GM18907 (cell line): ENCODE data around the gene SUGCT.

ENCODE experiments used
- ATAC-seq: cut with Tn5 transposase; IDR thresholded peaks from one replicate; pipeline ENCODE4 v1.9.1; 2021; ENCODE audit warnings: mild to moderate bottlenecking, moderate library complexity; ENCODE audit not compliant: unreplicated experiment

Gene SUGCT

DNA sequence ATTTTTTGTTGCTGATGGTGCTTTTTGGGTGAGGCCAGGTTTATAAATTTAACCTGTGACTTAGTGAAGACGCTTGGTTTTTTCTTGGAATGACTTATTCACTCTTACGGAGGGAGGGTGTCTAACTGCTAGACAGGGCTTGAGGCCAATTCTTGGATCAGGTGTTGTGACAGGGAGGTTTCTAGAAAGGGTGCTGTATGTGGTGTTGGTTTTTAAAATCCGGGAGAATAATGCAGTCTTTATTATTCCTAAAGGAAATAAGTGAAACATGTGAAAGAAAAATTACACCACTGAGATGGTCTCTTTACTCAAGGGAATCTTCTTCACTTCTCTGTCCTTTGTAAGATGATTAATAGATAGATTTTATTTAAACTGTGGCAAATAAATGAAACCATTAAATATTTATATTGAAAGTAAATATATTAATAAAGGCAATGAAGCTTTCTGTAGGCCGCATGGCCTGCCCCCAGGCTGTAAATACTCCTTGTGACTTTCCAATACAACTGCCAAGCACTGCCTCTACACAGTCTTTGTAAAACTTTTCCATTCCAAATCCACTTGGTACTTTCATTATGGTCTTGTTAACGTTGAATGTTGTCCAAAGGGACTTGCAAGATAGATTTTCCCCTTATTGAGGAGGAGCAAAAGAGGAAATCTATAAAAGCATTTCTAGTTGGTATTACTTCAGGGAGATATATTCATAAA lies 323.1 kb downstream of the SUGCT start:
- ATAC-seq, result no peak

GRCh38 chr7:40463446-40463845 lies 328.6 kb downstream of the SUGCT start:
- no peak for ATAC-seq

DNA sequence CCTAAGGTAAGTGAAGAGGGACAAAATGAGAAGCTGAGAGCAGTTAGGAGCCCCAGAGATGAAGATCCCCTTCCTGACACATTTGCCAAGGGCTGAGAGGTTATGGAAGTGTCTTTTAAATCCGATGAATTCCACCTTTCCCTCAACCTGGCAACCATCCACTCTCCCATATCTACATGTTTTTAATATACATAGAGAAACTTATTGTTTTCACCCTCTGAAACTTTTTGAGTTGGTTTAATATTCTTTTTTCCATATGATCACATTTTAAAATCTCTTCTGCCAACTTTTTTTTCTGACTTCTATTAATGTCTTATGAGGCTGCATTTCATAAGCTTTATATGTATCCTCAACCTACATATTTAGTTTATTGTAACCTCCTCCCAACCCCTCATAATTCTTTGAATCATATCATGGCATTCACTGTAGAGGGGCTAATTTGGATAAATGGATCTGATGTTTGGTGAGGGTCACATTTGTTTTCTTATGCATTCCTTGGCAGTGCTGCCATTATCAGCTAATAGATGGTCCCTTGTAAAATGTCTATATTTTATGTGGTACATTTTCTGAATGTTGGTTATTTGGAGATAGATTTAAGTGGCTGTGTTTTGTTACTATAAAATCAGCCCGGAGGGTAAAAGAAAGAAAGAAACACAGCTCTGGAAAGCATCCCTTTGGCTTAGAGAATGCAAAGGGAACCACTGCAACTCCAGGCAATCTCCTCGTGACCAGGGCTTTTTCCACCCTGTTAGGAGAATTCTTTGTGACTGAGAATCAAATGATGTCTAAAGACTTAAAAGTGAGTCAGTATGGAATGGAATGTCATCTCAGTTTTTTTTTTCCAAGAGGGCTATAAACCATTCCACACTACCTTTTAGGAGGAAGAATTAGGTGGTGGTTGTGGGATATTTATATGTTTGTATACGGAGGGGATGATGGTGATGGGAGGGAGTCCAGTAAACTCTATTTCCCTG lies 334.4 kb downstream of the SUGCT start:
- no peak for ATAC-seq

GRCh38 chr7:40470091-40470592 lies 335.3 kb downstream of the SUGCT start:
- ATAC-seq, result no peak

GRCh38 chr7:40470817-40471216 lies 336.0 kb downstream of the SUGCT start:
- ATAC-seq, result no peak

DNA sequence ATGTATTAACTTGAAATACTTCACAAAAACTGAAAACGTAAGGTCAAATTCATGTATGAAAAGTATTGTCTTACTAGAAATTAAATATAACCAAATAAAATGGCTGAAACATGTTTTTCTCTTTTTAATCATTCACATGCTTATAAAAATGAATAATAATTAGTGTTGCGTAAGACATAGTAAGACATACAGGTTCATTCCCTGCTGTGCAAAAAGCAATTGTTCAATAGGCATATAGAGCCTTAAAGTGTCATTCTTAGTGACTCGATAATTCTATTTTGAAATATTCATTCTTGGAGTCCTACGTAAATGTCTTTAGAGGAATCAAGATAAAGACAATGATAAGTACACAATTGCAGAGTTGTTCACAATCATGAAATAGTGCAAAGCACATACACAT lies 337.1 kb downstream of the SUGCT start:
- ATAC-seq, result no peak

GRCh38 chr7:40474790-40475680 lies 340.2 kb downstream of the SUGCT start:
- peak; percentile 99 for ATAC-seq

- ATAC-seq, result peak; percentile 15
Measured at GRCh38 chr7:40475681-40475982, 340.8 kb downstream of the SUGCT start.

GRCh38 chr7:40477094-40477493 lies 342.3 kb downstream of the SUGCT start:
- no peak for ATAC-seq

- no peak for ATAC-seq
Measured at GRCh38 chr7:40482845-40483244, 348.0 kb downstream of the SUGCT start.

- no peak for ATAC-seq
Measured at GRCh38 chr7:40483630-40484029, 348.8 kb downstream of the SUGCT start.

DNA sequence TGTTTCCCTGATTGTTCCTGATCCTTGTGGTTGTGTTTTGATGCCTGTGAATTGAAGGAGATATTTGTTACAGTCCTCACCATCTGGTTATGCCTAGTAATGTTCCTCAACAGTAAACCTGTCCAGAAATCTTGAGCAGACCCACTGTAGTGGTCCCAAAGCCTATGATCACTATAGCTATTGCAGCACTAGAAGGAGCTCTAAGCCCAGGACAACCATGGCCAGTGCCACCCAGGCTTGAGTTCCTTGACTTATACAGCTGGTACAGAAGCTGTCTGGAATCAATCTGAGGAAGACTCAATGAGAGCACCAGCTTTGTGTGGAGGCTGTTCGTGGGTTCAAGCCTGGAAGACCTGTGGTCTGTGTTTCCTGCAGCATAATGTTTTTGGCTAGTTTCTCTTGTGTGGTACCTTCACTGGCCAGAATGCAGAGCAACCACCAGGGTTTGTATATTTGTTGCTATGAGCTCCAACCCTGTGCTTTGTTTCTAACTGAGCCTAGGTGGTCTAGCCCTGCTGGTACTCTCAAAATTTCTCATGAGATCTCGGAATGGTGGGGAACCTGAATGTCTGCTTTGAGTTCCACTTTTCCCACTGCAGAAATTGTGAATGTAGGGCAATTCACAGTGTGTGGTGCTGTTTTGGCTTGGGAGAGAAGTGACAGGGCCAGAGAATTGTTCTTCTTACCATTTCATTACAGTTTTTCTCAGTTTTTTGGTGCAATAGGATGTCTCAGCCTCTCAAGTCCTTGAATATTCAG lies 355.2 kb downstream of the SUGCT start:
- ATAC-seq, result no peak

GRCh38 chr7:40490603-40490924 lies 355.8 kb downstream of the SUGCT start:
- no peak for ATAC-seq

GRCh38 chr7:40492946-40493345 lies 358.1 kb downstream of the SUGCT start:
- ATAC-seq, result no peak

GRCh38 chr7:40493609-40494051 lies 358.8 kb downstream of the SUGCT start:
- ATAC-seq, result no peak

DNA sequence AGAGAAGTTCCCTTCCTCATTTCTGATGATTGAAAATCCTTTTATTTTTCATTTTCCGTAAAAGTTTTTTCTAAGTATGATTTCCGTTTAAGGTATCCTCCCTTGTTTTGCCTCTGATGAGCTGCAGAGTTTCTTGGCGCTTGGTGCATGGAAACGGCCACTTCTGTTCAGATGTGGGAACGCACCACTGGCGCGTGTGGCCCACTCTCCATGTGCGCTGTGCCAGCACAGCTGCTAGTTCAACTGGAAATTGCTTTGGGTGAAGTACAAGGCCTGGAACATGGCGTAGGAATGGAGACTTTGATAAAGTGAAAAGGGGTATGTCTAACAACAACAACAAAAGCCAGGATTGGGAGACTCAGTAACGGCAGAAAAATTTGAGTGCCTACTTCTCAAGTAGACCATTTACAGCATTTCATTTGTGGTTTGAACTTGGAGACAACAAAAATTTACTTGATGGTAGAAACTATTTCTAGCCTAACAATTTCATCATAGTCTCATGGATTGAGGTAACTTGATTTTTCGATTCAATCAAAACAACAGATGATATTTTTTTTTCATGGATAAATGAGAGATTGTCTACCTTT lies 364.2 kb downstream of the SUGCT start:
- no peak for ATAC-seq

- no peak for ATAC-seq
Measured at GRCh38 chr7:40499718-40500117, 364.9 kb downstream of the SUGCT start.

DNA sequence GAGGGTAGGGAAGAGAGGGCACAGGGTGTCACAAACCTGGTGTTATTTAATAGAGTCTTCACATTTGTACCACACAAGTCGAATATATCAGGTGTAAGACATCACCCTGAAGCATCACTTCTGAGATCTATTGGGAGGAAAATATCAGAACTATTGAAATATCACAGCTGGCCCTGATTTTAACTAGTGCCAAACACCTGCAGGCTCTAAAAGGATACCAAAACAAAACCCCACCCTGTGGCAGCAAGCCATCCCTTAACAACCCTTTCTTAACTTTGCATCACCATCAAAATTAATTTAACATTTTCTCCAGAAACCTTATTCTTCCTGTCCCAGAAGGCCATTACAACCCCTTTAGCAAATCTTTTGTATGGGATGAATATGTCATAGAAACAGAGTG lies 365.4 kb downstream of the SUGCT start:
- no peak for ATAC-seq

- no peak for ATAC-seq
Measured at GRCh38 chr7:40502359-40502758, 367.6 kb downstream of the SUGCT start.

DNA sequence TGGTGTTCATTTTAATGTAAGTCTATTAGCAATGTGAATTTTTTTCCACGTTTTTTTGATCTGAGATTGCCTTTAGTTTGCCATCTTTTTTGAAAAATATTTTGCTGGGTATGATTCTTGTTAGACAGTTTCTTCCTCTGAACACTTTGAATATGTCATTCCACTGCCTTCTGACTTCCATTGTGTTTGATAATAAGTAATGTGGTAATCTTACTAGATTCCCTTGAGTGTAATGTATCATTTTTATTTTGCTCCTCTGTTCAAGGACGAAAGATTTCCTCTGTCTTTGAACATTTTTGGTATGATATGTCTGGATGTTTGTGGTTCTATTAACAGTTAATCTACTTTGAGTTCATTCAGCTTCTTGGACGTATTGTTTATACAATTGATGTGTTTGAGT lies 371.4 kb downstream of the SUGCT start:
- ATAC-seq, result no peak
